ENCODE data around the gene RSPO4.
"Not testable (repeated sequence)": the region's sequence is repeated elsewhere in the genome, so short reads cannot be mapped to it uniquely, and the experiment has no call there.

Gene RSPO4

DNA sequence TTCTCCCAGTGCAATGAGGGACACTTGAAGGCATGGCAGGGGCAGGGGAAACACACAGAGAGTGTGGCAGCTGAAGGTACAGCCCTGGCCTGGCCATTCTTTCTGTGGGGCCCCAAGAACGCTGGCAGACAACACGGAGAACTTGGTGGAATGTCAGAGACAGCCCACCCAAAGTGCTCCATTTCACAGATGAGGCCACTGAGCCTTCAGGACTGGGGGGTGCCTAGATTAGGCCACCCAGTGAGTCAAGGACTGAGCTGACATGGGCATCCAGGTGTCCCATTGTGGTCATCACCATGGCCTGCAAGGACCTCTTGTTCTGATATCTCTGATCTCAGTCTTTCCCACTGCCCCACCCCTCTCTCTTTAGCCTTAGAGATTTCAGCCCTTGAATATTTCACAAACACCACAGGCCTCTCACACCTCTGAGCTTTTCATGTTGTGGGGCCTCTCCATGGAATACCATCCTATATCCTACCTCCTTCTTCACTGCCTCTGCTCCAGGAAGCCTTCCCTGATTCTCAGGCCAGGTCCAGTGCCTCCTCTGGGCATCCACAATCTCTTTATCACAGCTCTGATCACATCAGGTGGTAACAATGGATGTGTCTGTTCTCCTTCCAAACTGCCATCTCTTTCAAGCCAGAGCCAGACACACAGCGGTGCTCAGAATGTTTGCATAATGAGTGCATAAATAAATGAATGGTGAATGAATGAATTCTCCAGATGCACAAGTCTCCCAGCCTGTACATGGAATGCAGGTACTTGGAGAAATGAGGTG is 2.0 kb upstream of the RSPO4 start:
- DNase-seq, result no peak

DNA sequence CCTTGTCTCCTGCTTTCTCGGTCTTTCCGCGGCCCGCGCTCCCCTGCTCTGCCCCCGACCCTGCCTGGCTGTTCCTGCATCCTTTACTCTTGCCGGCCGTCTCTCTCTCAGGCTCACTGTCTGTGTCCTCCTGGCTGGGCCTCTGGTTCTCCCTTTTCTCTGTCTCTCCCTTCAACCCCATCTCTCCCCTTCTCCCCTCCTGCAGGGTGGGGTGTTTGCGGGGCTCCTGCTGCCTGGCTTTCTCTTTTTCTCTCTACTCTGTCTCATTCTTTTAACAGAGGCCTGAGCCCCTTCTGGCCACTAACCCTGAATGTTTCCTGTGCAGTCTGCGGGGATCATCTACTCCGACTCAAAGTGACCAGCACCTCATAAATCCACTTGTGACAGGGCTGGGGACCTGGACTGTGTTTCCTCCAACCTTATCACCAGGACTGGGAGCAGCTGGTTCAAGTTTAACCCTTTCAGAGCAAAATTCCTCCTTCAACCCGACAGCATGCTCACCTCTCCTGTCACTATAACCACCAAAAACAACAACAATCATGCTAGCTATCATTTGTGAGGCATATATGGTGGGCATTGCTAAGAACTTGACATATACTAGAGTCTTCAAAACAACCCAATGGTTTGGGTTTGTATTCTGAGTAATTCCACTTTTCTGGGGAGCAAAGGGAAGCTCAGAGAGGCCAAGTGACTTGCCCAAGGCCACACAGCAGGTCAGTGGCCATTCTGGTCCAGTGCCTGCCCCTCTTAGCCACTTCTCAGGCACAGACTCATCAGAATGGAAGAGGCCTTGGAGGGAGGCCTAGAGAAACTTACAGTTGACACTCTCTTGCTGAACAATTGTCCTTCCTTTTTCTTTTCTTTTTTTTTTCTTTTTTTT is 811 bp upstream of the RSPO4 start:
- DNase-seq, result no peak

DNA sequence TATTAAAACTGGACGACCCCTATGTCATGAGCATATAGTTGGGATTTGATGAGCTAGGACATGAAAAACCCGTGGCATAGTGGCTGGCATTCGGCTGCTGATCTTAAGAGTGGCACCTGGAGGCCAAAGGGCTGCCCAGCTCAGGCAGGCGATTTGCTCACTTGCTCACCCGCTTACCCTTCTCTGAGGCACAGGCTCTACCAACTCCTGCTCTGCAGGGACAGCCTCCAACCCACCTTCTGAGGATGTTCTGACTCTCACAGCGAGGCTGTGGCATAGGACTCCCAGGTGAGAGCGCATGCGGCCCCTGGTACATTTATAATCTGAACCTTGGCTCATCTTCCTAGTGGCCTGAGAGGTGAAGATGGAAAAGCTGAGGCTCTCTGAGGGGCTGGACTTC is 995 bp downstream of the RSPO4 start:
- DNase-seq, result no peak

DNA sequence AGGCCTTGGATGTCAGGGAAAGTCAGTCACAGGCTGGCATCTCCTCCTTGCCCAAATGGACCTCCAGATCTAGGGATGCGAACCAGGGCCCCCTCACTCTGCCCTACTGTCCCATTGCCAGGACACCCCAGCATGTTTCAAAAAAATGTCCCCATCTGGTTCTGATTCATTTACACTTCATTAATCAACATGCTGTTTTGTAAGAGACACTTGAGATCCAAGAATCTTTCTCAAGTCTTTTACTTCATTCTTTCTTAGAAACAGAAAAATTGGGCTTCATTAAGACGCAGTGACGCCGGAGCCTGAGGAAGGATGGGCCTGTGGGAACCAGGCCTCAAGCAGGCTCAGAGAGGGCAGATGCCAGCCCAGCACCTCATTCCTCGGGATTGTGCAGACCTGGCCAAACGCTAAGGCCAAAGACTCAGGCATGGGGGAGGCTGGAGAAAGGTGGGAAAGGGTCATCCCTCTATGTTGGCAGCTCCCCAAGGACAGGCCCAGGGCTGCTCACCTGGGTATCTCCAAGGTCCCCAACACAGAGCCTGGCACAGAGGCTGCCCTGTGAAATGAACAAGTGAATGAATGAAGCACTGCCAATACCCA is 3.8 kb downstream of the RSPO4 start:
- no peak for DNase-seq

DNA sequence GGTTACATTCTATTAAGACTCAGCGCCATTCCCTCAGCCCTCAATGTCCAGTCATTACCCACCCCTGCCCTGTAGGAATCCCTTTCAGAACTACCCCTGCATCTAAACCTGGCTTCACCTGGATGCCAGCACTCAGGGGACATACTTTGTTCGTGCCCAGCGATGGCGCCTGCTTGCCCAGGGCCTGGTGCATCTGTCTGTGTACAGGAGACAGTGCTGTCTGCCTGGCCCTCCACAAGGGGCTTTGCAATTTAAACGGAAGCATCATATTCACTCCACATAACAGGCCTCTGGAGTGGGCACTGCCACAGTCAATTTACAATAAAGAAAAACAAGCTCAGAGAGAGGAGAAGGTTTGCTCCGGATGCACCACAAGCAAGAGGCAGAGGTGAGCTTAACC is 4.6 kb downstream of the RSPO4 start:
- DNase-seq, result no peak

DNA sequence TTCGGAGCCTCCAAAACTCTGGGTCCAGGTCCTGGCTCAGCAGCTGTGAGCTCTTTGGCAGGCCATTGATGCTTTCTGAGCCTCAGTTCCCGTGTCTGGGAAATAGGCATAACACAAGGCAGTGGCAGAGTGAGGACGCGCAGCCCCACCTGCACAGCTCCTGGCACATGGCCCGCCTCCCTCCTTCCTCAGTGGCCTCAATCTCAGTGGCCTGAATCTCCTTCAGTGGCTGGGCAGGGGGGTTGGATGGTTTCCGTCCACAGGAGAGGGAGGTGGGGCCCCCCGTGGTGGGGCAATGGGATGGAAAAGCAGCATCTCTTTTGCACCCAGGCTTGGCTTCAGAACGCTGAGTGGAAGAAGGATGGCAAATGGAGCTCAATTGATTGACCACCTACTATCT is 5.1 kb downstream of the RSPO4 start:
- no peak for DNase-seq

DNA sequence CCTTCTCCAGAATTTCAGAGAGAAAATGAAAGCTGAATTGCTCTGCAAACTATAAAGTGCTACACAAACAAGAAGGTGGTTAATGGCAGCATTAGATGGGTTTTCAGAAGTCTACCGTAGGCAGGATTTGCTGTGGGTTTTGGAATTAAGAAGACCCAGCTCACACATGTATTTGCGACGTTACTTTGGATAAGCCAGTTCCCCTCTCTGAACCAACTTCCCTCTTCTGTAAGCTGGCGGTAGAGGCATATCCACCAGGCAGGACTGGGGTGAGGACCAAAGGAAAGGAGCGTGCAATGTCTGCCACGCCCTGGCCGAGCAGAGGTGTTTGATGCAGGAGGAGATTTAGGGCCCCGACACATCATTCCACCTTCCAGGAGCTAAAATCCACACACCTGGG is 6.9 kb downstream of the RSPO4 start:
- DNase-seq, result no peak

DNA sequence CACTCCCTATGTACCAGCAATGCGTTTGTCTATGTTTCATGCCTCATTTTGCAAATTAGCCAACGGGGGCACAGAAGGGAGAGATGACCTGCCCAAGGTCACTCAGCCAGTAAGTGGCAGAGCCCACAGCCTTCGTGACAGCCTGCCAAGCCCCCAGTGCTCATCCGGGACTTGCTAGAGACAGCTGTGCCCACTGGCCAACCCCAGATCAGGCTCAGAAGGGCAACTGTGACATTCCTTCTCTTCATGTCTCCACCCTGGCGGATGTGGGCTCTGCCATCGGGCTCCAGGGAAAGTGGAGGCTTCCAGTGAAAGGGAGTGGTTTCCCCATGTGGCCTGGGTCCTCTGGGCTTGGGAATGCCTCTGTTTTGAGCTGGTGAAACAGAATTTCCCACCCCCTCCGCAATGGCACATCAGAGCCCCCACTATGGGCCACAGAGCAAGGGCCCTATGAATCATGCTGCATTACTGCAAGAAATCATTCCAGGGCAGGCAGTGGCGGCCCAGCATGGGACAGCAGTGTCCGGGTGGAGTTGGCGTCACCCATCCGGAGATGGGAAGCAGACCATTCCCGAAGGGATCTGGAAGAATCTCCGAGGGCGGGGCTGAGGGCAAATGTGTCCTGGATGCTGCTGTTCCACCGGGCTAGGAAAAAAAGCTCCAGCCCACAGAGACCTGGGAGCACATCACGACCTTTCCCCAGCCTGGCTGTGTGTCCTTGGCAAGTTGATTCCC is 9.1 kb downstream of the RSPO4 start:
- DNase-seq, result no peak

DNA sequence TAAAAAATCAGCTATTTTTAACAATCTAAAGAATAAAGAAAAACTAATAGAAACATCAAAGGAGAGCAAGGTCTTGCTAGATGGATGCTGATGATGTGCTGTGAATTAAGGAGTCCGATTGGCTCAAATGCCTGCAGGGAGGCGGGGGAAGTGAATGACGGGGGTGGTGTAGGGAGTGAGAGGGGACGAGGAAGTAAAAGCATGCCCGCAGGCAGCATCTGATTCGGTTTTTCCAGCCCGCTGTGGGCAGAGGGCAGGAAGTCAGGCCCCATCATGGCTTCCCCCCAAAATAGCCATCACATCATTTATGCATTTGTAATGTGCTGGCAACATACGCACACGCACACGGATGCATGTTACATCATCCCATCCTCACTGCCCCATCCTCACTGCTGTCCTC is 10.3 kb downstream of the RSPO4 start:
- DNase-seq, result no peak

DNA sequence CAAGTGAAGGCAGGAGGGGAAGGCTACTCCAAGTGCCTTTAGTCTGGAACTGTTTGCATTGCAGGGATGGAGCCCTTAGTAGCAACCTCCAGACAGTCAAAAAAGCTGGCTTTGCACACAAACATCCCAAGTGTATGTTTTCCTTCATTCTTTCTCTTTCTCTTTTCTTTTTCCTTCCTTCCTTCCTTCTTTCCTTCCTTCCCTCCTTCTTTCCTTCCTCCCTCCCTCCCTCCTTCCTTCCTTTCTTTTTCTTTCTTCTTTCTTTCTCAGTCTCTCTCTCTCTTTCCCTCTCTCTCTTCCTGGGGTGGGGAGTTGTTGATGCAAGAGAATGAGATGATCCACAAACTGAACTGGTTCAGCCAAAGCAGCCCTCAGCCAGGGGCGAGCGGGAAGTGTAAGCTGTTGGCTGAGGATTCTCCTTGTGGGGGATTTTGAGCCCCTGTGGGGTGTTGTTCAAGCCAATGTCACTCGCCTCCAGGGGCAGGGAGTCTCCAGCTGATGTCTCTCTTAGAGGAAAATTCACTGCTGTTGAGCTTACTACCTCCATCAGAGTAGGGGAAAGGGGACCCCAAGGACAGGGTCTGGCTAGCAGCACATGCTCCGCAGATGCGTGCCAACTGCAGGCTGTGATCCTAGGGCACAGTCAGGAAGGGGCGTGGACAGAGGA is 11.7 kb downstream of the RSPO4 start:
- DNase-seq, result no peak

DNA sequence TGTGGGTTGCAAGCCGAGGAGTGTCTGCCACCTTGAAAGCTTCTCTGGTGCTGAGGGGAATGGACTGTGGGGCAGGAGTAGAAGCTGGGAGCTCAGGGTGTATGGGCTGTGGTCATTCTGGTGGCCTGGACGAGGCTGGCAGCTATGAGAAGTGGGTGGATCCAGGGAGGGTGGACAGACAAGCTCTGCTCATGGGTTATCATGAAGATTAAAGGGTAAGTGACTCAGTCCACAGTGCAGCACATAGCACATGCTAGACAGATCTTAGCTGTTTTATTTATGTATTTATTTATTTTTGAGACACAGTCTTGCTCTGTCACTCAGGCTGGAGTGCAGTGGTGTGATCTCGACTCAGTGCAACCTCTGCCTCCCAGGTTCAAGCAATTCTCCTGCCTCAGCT is 13.8 kb downstream of the RSPO4 start:
- DNase-seq, result no peak

DNA sequence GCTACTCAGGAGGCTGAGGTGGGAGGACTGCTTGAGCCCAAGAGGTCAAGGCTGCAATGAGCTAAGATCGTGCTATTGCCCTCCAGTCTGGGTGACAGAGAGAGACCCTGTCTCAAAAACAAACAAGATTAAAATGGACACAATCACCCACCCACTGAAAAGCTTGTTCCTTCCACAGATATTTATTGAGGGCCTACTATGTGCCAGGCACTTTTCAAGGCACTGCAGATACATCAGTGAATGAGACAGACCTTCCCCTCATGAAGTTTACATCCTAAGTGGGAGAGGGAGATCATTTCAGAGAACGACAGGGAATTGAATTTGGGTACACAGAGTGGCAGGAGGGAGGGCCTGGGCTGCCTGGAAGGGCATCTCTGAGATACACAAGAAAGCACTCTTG is 14.4 kb downstream of the RSPO4 start:
- no peak for DNase-seq

DNA sequence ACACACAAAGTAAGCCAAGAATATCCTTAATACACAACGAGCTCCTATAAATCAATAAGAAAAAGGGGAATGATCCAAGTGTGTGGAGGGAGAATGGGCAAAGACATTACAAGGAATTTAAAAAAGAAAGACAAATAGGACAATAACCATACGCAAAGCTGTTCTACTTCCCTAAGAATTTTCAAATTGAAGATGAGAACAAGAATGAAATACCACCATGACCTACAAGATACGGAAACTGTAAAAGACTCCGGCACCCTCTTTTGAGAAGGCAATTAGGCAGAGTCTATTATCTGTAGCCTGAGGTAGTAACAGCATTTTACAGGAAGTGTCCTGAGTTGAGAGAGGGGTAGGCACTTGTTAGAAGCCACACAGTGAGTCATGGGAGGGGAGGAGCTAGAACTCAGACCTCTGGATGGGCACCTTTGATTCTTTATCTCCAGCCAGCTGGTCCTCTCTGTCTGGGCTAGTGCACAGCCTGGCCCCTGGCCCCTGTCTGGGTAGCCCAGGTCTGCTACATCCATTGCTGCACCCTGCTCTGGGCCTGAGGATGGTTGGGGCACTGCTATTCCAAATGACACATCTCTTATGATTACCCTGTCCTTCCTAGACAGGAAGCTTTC is 15.3 kb downstream of the RSPO4 start:
- DNase-seq, result no peak

DNA sequence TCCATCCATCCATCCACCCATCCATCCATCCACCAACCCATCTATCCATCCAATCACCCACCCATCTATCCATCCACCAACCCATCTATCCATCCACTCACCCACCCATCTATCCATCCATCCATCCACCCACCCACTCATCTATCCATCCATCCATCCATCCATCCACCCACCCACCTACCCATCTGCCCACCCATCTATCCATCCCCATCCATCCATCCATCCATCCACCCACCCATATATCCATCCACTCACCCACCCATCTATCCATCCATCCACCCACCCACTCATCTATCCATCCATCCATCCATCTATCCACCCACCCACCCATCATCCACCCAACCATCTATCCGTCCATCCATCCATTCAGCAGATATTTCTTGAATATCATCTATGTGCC is 17.1 kb downstream of the RSPO4 start:
- DNase-seq, result not testable (repeated sequence)

DNA sequence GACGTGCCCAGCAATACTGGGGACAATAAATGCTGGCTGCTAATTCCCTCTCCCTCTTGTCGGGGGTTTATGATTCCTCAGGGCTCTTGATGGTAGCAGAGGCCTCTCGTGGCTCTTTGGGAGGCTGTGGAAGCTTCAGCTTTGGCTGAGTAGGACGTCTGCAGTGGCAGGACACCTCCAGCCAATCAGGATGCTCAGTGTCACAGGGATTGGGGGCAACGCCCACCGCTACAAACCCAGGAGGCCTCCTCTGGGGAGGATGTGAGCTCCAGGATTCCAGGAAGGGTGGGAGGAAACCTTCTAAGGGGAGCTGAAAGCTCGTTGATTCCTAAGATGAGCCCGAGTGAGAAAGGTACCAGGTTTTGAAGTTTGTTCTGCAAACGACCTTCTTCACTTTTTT is 19.4 kb downstream of the RSPO4 start:
- no peak for DNase-seq

DNA sequence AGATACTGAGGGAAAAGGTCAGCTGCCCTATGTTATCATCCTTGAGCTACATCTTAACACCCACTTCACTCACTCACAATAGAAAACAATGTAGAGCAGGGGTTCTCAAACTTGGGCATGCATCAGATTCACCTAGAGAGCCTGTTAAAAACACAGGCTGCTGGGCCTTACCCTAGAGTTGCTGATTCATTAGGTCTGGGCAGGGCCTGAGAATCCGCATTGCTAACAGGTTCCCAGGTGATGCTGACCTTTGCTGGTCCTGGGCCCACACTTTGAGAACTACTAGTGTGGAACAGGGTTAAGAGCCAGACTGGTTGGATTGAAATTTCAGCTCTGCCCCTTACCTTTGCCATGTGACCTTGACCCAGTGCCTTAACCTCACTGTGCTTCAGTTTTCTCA is 25.1 kb downstream of the RSPO4 start:
- DNase-seq, result no peak

DNA sequence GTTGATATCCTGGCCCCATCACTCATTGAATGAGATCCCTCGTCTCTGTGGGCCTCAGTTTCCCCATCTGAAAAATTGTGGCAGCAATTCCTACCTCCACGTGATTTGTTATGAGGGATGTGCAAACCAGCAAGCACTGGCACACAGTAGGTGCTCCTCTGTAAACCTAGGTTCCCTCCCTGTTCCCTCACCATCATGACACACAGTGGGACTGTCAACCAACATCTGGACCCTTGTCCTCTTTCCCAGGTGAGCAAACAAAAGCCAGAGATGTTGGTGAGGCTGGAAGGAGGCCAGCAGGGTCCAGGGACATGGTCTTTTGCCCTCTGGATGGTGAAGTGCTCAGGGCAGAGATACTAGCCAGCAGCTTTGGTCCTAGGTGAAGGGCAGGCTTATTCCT is 26.1 kb downstream of the RSPO4 start:
- no peak for DNase-seq

DNA sequence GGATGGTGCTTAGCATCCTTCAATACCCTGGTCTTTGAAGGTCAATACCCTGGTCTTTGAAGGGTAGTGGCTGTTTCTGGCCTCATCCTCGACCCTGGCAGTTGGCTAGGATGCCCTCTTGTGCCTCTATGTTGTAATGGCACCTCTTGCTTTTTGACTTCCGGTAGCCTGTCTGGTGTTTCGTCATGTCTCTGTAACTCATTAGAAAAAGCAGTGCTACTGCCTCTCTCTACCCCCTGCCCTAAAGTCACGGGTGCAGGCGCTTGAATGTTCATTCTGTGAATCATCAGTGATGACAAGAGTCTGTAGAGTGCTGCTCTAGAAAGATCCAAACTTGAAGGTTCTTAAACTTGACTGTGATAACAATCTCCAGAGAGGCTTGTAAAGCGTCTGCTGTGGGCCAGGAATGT is 28.3 kb downstream of the RSPO4 start:
- peak; percentile 15 for DNase-seq

DNA sequence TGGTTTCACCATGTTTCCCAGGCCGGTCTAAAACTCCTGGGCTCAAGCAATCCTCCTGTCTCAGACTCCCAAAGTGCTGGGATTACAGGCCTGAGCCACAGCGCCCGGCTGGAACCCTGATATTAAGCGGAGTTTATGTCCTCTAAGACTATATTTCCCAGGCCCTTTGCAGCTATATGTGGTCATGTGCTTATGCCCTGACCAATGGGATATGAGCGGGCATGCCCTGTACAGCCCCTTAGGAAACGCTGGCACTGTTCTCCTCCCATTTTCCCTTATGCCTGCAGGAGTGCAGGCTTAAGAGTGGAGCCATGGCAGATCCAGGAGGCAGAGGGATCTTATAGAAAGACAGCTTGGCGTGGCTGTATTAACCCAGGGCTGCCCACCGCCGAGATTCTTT is 29.9 kb downstream of the RSPO4 start:
- no peak for DNase-seq

DNA sequence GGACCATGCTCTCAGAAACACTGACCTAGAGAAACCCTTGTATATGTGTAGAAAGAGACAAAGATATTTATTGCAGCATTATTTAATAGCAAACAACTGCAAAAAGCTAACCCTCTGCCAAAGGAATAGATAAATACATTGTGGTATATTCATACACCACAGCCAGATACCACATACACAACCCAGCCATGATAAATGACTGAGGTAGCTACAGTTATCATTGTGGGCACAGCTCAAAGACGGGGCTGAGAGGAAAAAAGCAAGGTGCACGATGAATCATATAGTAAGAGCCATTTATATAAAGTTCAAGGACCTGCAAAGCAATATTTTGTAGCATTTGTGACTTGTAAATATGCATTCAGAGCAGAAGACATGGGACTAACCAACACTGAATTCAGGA is 30.8 kb downstream of the RSPO4 start:
- DNase-seq, result no peak

DNA sequence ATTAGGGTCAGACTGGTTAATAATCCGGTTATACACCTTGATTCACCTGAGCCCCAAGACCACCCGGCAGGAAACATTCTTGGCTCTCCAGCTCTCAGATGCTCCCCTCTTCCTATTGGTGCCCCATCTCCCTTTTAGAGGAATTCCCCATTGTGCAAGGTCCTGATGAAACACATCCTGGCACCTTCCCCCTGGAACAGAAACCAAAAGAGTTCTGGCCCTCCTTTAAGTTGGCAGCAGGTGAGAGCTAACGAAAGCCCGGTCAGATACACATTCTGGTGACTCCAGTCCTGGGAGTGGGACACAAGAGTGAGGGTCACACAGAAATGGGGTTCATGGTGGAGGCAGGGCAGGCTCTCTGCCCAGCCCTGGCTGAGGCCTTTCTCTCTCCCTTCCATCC is 32.2 kb downstream of the RSPO4 start:
- no peak for DNase-seq

Measured in stimulated activated CD4-positive, alpha-beta T cell treated with anti-CD3 and anti-CD28 coated beads, Interleukin-4, amount 100 ng/mL, for 24 hours (primary cell).